Nephron (organoid): ENCODE data around the gene COA1.
"Not testable (repeated sequence)": the region's sequence is repeated elsewhere in the genome, so short reads cannot be mapped to it uniquely, and the experiment has no call there.

Source experiments
- H3K27ac Mint-ChIP-seq, 3 experiments: 2 replicates each; pipeline ENCODE4 v1.8.0; 2020; ENCODE audit warnings: mixed read lengths in 3 of 3, mild to moderate bottlenecking in 2 of 3, moderate library complexity in 1 of 3
- H3K27me3 Mint-ChIP-seq: 2 replicates; pipeline ENCODE4 v1.8.0; 2021; ENCODE audit warnings: low read depth, mild to moderate bottlenecking, moderate library complexity, mixed read lengths
- H3K36me3 Mint-ChIP-seq: 2 replicates; pipeline ENCODE4 v1.8.0; 2020; ENCODE audit warnings: low read depth, mixed read lengths
- H3K4me1 Mint-ChIP-seq: 2 replicates; pipeline ENCODE4 v1.8.0; 2020; ENCODE audit warnings: mixed read lengths
- H3K4me3 Mint-ChIP-seq, 3 experiments: 2 replicates each; pipeline ENCODE4 v1.8.0; 2020; ENCODE audit warnings: mild to moderate bottlenecking in 3 of 3, mixed read lengths in 3 of 3, moderate library complexity in 2 of 3
- H3K9me3 Mint-ChIP-seq: 2 replicates; pipeline ENCODE4 v1.8.0; 2020; ENCODE audit warnings: mixed read lengths
- CTCF ChIP-seq, 3 experiments: fragments of 200-600 bp; sonication (generic); IDR thresholded peaks; one replicate each; pipeline ENCODE4 v1.5.0; 2021; ENCODE audit warnings: antibody characterized with exemption in 3 of 3; ENCODE audit not compliant: unreplicated experiment in 3 of 3

Gene COA1

DNA sequence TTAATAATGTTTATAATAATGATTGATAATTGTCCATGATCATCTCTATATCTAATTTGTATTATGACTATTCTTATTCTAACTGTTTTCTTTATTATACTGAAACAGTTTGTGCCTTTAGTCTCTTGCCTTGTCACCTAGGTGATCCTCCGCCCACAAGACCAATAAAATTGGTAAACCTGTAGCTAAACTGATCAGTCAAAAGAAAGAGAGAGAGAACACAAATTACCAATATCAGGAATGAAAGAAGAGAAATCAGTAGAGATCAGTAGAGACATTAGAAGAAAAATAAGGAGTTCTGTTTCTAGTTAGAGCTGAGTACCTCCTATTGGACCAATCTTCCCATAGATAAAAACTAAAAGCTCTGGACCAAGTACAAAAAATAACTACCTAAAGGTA is 6.1 kb upstream of the COA1 start:
- H3K4me1 Mint-ChIP-seq: peaks cover 7% of the 10 kb centered on the region
- no peak for TF ChIP-seq CTCF (IDR thresholded peaks at IDR 0.05; ENCODE audit: unreplicated experiment in 3 of 3)
- no peak overlapping the region for H3K4me3 Mint-ChIP-seq
- H3K36me3 Mint-ChIP-seq: no peaks in the 10 kb centered on the region
- H3K27ac Mint-ChIP-seq: no peak overlapping the region
- H3K9me3 Mint-ChIP-seq: no peaks in the 10 kb centered on the region
- H3K27me3 Mint-ChIP-seq: no peaks in the 10 kb centered on the region

DNA sequence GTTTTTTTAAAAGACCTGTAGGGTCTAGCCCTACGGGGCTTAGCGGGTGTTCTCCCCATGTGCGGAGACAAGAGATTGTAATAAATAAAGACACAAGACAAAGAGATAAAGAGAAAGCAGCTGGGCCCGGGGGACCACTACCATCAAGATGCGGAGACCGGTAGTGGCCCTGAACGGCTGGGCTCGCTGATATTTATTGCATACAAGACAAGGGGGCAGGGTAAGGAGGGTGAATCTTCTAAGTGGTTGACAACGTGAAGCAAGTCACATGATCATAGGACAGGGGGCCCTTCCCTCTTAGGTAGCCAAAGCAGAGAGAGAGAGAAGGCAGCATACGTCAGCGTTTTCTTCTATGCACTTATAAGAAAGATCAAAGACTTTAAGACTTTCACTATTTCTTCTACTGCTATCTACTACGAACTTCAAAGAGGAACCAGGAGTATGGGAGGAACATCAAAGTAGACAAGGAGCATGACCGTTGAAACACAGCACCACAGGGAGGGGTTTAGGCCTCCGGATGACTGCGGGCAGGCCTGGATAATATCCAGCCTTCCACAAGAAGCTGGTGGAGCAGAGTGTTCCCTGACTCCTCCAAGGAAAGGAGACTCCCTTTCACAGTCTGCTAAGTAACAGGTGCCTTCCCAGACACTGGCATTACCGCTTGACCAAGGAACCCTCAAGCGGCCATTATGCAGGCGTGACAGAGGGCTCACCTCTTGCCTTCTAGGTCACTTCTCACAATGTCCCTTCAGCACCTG is 5.4 kb upstream of the COA1 start:
- H3K4me1 Mint-ChIP-seq, H3K36me3 Mint-ChIP-seq, H3K27me3 Mint-ChIP-seq, H3K9me3 Mint-ChIP-seq: not testable (repeated sequence)
- H3K4me3 Mint-ChIP-seq: peak overlapping the region; percentile 42 to 68 (median 59)
- H3K27ac Mint-ChIP-seq: peak overlapping the region; percentile 56 to 83 (median 66)

DNA sequence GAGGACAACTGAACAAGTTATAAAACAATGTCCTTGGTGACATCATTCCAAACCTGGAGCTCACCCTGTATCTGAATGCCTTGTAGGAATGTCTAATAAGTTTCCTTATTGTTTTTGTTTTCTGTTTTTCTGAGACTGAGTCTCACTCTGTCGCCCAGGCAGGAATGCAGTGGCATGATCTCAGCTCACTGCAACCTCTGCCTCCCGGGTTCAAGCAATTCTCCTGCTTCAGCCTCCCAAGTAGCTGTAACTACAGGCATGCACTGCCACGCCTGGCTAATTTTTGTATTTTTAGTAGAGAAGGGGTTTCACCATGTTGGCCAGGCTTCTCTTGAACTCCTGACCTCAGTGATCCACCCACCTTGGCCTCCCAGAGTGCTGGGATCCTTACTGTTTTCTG is 2.2 kb upstream of the COA1 start:
- H3K27me3 Mint-ChIP-seq, H3K9me3 Mint-ChIP-seq, H3K36me3 Mint-ChIP-seq: not testable (repeated sequence)
- Mint-ChIP-seq H3K4me3 (peak overlapping the region; percentile 23 to 97 (median 56)), H3K4me1 (peaks cover 27% of the 10 kb centered on the region), H3K27ac (peak overlapping the region in 2 of 3 experiments; percentile 2 to 41)

DNA sequence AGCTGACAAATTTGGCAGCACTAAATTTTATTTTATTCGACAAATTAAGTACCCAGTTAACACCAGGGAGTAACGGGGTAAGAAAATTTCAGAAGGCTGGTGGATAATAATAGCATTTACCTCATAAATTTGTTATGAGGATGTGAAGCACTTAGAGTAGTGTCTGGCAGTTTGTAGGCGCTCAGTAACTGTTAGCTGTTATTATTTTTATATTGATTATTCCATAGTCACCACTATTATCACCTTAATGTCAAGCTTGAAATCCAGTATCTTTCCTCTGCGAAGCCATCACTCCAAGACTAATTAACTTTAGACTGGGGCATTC is 563 bp upstream of the COA1 start:
- Mint-ChIP-seq H3K27ac (peak overlapping the region; percentile 71 to 92 (median 83)), H3K36me3 (peaks cover 9% of the 10 kb centered on the region), H3K9me3 (no peaks in the 10 kb centered on the region), H3K4me1 (peaks cover 35% of the 10 kb centered on the region), H3K4me3 (peak overlapping the region; percentile 90 to 97 (median 94)), H3K27me3 (no peaks in the 10 kb centered on the region)
- TF ChIP-seq CTCF (IDR thresholded peaks at IDR 0.05; ENCODE audit: unreplicated experiment in 3 of 3): no peak

GRCh38 chr7:43727494-43727893 is 1.8 kb downstream of the COA1 start:
- Mint-ChIP-seq H3K27ac (peak overlapping the region; percentile 46 to 65 (median 55)), H3K36me3 (peaks cover 18% of the 10 kb centered on the region), H3K4me3 (peak overlapping the region; percentile 83 to 94 (median 84)), H3K4me1 (peaks cover 39% of the 10 kb centered on the region), H3K27me3 (no peaks in the 10 kb centered on the region), H3K9me3 (no peaks in the 10 kb centered on the region)
- no peak for TF ChIP-seq CTCF (IDR thresholded peaks at IDR 0.05; ENCODE audit: unreplicated experiment in 3 of 3)

DNA sequence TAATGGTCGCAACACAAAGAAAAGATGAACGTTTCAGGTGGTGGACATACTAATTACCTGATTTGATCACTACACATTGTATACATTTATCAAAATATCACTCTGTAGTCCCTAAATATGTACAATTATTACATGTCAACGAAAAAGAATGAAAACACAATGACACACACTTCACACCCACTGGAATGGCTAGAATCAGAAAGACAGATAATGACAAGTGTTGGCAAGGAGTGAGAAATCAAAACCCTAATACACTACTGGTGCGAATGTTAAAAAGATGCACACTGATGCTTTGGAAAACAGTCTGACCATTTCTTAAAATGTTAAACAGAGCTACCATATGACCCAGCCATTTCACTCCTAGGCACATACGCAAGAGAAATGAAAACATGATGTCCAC is 2.3 kb downstream of the COA1 start:
- H3K4me3 Mint-ChIP-seq: peak overlapping the region; percentile 83 to 94 (median 84)
- peaks cover 39% of the 10 kb centered on the region for H3K4me1 Mint-ChIP-seq
- H3K36me3 Mint-ChIP-seq: peaks cover 18% of the 10 kb centered on the region
- no peaks in the 10 kb centered on the region for H3K9me3 Mint-ChIP-seq
- peak overlapping the region; percentile 46 to 65 (median 55) for H3K27ac Mint-ChIP-seq
- no peaks in the 10 kb centered on the region for H3K27me3 Mint-ChIP-seq
- TF ChIP-seq CTCF (IDR thresholded peaks at IDR 0.05; ENCODE audit: unreplicated experiment in 3 of 3): no peak

GRCh38 chr7:43726466-43726865 is 2.9 kb downstream of the COA1 start:
- no peak for TF ChIP-seq CTCF (IDR thresholded peaks at IDR 0.05; ENCODE audit: unreplicated experiment in 3 of 3)
- peak overlapping the region; percentile 43 to 94 (median 83) for H3K4me3 Mint-ChIP-seq
- peak overlapping the region in 1 of 3 experiments; percentile 46 for H3K27ac Mint-ChIP-seq
- H3K4me1 Mint-ChIP-seq: peaks cover 40% of the 10 kb centered on the region
- peaks cover 18% of the 10 kb centered on the region for H3K36me3 Mint-ChIP-seq
- no peaks in the 10 kb centered on the region for H3K27me3 Mint-ChIP-seq
- no peaks in the 10 kb centered on the region for H3K9me3 Mint-ChIP-seq
